ENCODE results near the gene ANKRD16.
"Not testable (repeated sequence)": the region's sequence is repeated elsewhere in the genome, so short reads cannot be mapped to it uniquely, and the experiment has no call there.

The ANKRD16 gene

GRCh38 chr10:5902511-5903274 is 13.0 kb upstream of the ANKRD16 start:
- no peak for DNase-seq

GRCh38 chr10:5900247-5900646 is 10.6 kb upstream of the ANKRD16 start:
- DNase-seq, result no peak

- DNase-seq, result no peak
Observed at GRCh38 chr10:5898163-5898562, 8.5 kb upstream of the ANKRD16 start.

- no peak for DNase-seq
Observed at GRCh38 chr10:5897504-5897903, 7.8 kb upstream of the ANKRD16 start.

GRCh38 chr10:5897053-5897340 is 7.3 kb upstream of the ANKRD16 start:
- DNase-seq, result no peak

- DNase-seq, result no peak
Observed at GRCh38 chr10:5896208-5897052, 6.7 kb upstream of the ANKRD16 start.

- peak in 1 of 2 donors; percentile 22 for DNase-seq
Observed at GRCh38 chr10:5895804-5896203, 6.1 kb upstream of the ANKRD16 start.

- no peak for DNase-seq
Observed at GRCh38 chr10:5895365-5895764, 5.7 kb upstream of the ANKRD16 start.

- DNase-seq, result no peak
Observed at GRCh38 chr10:5894873-5895272, 5.2 kb upstream of the ANKRD16 start.

GRCh38 chr10:5894403-5894802 is 4.7 kb upstream of the ANKRD16 start:
- no peak for DNase-seq

GRCh38 chr10:5893321-5893720 is 3.6 kb upstream of the ANKRD16 start:
- DNase-seq, result no peak

GRCh38 chr10:5892007-5892406 is 2.3 kb upstream of the ANKRD16 start:
- DNase-seq, result no peak

- DNase-seq, result no peak
Observed at GRCh38 chr10:5891009-5891408, 1.3 kb upstream of the ANKRD16 start.

- peak in 1 of 2 donors; percentile 23 for DNase-seq
Observed at GRCh38 chr10:5890452-5890915, 791 bp upstream of the ANKRD16 start.

- DNase-seq, result peak; percentile 7 to 39
Observed at GRCh38 chr10:5888843-5889623, 660 bp downstream of the ANKRD16 start.

- no peak for DNase-seq
Observed at GRCh38 chr10:5888351-5888750, 1.3 kb downstream of the ANKRD16 start.

- no peak for DNase-seq
Observed at GRCh38 chr10:5887641-5888040, 2.1 kb downstream of the ANKRD16 start.

- no peak for DNase-seq
Observed at GRCh38 chr10:5887029-5887428, 2.7 kb downstream of the ANKRD16 start.

GRCh38 chr10:5885619-5886018 is 4.1 kb downstream of the ANKRD16 start:
- no peak for DNase-seq

- no peak for DNase-seq
Observed at GRCh38 chr10:5882961-5883360, 6.7 kb downstream of the ANKRD16 start.

GRCh38 chr10:5877041-5877440 is 12.7 kb downstream of the ANKRD16 start:
- not testable (repeated sequence) for DNase-seq

- no peak for DNase-seq
Observed at GRCh38 chr10:5876181-5876768, 13.4 kb downstream of the ANKRD16 start.

GRCh38 chr10:5873515-5873995 is 16.1 kb downstream of the ANKRD16 start:
- peak; percentile 73 to 77 for DNase-seq
